Right cardiac atrium (tissue), 5 donors: ENCODE data around the gene SELENOM. TPM values are rescaled to one million over a fixed set of nuclear protein-coding genes. Genes with fewer than 3 reads are reported as not detected.

Source experiments
- ATAC-seq, 2 donors: fragments of 200-7000 bp; cut with Tn5 transposase; one replicate each; pipeline versions ENCODE4 v1.8.0 to v1.9.1; 2020; ENCODE audit warnings: moderate library complexity in 2 of 2, mild to moderate bottlenecking in 1 of 2
- DNase-seq, 3 donors: peaks; one replicate each; pipeline ENCODE4 v3.0.0-alpha.2; 2020
- H3K27ac ChIP-seq: one replicate; pipeline ENCODE4 v1.5.1; 2013; ENCODE audit warnings: mild to moderate bottlenecking, low read length, control low read depth, moderate library complexity
- H3K27me3 ChIP-seq: one replicate; pipeline ENCODE4 v1.6.1; 2013; ENCODE audit not compliant: control insufficient read depth, insufficient read depth
- H3K4me1 ChIP-seq: one replicate; pipeline ENCODE4 v1.6.1; 2013; ENCODE audit warnings: low read length; ENCODE audit not compliant: control insufficient read depth, insufficient read depth
- H3K4me3 ChIP-seq: one replicate; pipeline ENCODE4 v1.5.1; 2013; ENCODE audit warnings: low read length, control low read depth
- H3K9me3 ChIP-seq: one replicate; pipeline ENCODE4 v1.6.1; 2013; ENCODE audit warnings: low read length; ENCODE audit not compliant: control insufficient read depth
- WGBS: extraction: QIAGEN DNeasy Blood & Tissue Kit; methylation state at CpG from one replicate; pipeline ENCODE4 v1.1.7; 2013; 5-methylcytosine and 5-hydroxymethylcytosine counted together
- intact Hi-C, 4 donors: fragments of 100-400 bp; cut with DNase I; formaldehyde crosslinking; loops; one replicate each; pipeline versions ENCODE4 v1.11.0 to v1.14.0; 2022 to 2023
- polyA plus RNA-seq: library from polyadenylated mRNA; stranded (reverse); fragments of 200-250 nt; gene quantifications from one replicate; pipeline ENCODE4 v1.2.3, GENCODE V29; 2013
- total RNA-seq, 4 donors: library from RNA; stranded (reverse); fragmentation: NEBNext Ultra II Directional; extraction: Animal tissue kit (Norgen Biotek cat#: 25700); gene quantifications; one replicate each; pipeline ENCODE4 v1.2.1, GENCODE V29; 2021
- donor health status: healthy with polysubstance abuse.
- donor health status: DM: no; HTN: yes; CAD: no.
- donor health status: DM: no; HTN: no; CAD: no.
- donor health status: DM: no; HTN: yes; CAD: no; lungs with severe emphysema.
- donor health status: DM: yes; HTN: yes; CAD: no.

Gene SELENOM
- total and polyA plus RNA-seq, 5 donors: 167 to 219 (median 179) TPM

DNA sequence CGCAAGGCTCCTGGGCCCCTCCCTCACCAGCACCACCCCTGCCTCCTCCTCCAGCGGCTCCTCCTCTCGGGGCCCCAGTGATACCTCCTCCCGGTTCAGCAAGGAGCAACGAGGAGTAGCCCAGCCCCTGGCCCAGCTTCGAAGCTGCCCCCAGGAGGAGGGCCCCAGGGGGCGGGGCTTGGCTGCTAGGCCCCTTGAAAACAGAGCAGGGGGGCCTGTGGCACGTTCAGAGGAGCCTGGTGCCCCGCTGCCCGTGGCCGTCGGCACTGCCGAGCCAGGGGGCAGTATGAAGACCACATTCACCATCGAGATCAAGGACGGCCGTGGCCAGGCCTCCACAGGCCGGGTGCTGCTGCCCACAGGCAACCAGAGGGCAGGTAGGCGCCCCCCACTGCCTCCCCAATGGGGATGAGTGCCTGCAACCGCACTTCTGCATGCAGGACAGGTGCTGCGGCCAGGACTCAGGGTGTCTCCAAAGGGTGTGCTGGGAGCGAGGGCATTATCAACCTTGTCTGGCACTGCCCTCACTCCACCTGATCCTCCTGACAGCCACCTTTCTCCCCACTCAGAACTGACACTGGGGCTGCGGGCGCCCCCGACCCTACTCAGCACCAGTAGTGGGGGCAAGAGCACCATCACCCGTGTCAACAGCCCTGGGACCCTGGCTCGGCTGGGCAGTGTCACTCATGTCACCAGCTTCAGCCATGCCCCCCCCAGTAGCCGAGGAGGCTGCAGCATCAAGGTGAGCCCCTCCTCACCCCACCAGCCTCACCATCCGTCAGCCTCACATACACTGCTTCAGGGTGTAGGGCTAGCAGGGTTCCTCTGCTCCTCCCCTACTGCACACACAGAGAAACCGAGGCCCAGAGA is 16.0 kb downstream of the SELENOM start:
- Histone ChIP-seq H3K27ac (no peak overlapping the region), H3K9me3 (no peaks in the 10 kb centered on the region), H3K27me3 (no peaks in the 10 kb centered on the region), H3K4me3 (no peak overlapping the region), H3K4me1 (no peaks in the 10 kb centered on the region)
- intact Hi-C loops: loop anchor here in 2 of 4 donors (5.0 kb wide), 1 partner anchor 56 kb away; no protein-coding TSS in a partner anchor
- DNase-seq: peak; percentile 22 to 78 (median 55)
- WGBS: 77% methylated on average over 29 of the region's 29 CpGs
- no peak for ATAC-seq

DNA sequence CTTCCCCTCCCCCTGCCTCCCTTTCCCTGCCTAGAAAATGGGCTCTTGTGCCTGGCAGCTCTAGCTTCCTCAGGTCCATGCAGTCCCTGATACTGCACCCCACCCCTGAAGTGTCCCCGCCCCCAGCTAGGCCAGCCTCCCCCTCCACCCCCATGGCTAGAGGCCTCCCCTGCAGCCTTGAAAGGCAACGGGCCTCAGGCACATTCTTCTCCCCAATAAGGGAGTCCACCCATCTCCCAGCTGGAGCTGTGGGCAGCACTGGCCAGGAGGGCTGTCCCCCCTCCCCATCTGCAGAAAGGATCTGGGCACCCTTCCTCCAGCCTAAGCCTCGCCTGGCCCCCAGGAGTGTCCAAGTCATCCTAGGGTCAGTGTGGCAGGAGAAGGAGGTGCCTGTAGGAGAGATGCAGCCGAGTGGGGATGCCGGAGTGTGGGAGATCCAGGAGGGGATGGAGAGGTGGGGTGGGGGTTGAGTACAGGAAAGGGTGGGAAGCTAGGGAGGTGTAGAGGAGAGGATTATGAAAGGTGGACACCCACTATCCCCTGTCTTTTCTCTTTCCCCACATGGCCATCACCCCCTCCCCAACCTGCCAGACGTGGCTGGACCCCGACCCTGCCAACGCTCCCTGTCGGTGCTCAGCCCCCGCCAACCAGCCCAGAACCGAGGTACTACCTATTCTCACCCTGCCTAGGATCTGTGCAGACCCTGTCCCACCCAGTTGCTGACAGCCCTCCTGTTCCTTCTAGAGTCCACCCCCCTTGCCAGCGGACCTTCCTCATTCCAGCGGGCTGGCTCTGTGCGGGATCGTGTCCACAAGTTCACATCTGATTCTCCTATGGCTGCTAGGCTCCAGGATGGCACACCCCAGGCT is 16.9 kb downstream of the SELENOM start:
- Histone ChIP-seq H3K27ac (no peak overlapping the region), H3K27me3 (no peaks in the 10 kb centered on the region), H3K4me1 (no peaks in the 10 kb centered on the region), H3K9me3 (no peaks in the 10 kb centered on the region), H3K4me3 (no peak overlapping the region)
- intact Hi-C loops: loop anchor here in 2 of 4 donors (5.0 kb wide), 1 partner anchor 57 kb away; no protein-coding TSS in a partner anchor
- DNase-seq (peak in 1 of 3 donors; percentile 47), ATAC-seq (peak in 1 of 2 donors; percentile 2)
- 79% methylated on average over 15 of the region's 15 CpGs for WGBS

GRCh38 chr22:31089160-31090100 is 17.9 kb downstream of the SELENOM start:
- DNase-seq: peak; percentile 42 to 84 (median 77)
- intact Hi-C loops: loop anchor here in 3 of 4 donors (5.0 to 10.0 kb wide), 3 partner anchors 58 to 145 kb away; no protein-coding TSS in a partner anchor
- no peak overlapping the region for H3K4me3 ChIP-seq
- H3K27me3 ChIP-seq: no peaks in the 10 kb centered on the region
- H3K9me3 ChIP-seq: no peaks in the 10 kb centered on the region
- peak; percentile 4 to 5 for ATAC-seq
- no peaks in the 10 kb centered on the region for H3K4me1 ChIP-seq
- WGBS: 69% methylated on average over 9 of the region's 9 CpGs
- H3K27ac ChIP-seq: peak overlapping the region; percentile 13

- no peaks in the 10 kb centered on the region for H3K27me3 ChIP-seq
- DNase-seq: peak in 2 of 3 donors; percentile 58 to 62
- 86% methylated on average over 26 of the region's 26 CpGs for WGBS
- intact Hi-C loops: loop anchor here in 2 of 4 donors (5.0 to 10.0 kb wide), 2 partner anchors 141 to 146 kb away; no protein-coding TSS in a partner anchor
- no peak for ATAC-seq
- H3K4me3 ChIP-seq: no peak overlapping the region
- H3K27ac ChIP-seq: no peak overlapping the region
- H3K9me3 ChIP-seq: no peaks in the 10 kb centered on the region
- H3K4me1 ChIP-seq: no peaks in the 10 kb centered on the region
Observed at GRCh38 chr22:31088233-31088986, 19.0 kb downstream of the SELENOM start.

GRCh38 chr22:31087744-31088215 is 19.6 kb downstream of the SELENOM start:
- no peak overlapping the region for H3K4me3 ChIP-seq
- no peak for ATAC-seq
- peaks cover 2% of the 10 kb centered on the region for H3K4me1 ChIP-seq
- intact Hi-C loops: loop anchor here in 2 of 4 donors (5.0 to 10.0 kb wide), 2 partner anchors 140 to 147 kb away; no protein-coding TSS in a partner anchor
- H3K27ac ChIP-seq: no peak overlapping the region
- WGBS: 81% methylated on average over 21 of the region's 21 CpGs
- no peaks in the 10 kb centered on the region for H3K9me3 ChIP-seq
- H3K27me3 ChIP-seq: no peaks in the 10 kb centered on the region
- DNase-seq: peak in 2 of 3 donors; percentile 57 to 59

DNA sequence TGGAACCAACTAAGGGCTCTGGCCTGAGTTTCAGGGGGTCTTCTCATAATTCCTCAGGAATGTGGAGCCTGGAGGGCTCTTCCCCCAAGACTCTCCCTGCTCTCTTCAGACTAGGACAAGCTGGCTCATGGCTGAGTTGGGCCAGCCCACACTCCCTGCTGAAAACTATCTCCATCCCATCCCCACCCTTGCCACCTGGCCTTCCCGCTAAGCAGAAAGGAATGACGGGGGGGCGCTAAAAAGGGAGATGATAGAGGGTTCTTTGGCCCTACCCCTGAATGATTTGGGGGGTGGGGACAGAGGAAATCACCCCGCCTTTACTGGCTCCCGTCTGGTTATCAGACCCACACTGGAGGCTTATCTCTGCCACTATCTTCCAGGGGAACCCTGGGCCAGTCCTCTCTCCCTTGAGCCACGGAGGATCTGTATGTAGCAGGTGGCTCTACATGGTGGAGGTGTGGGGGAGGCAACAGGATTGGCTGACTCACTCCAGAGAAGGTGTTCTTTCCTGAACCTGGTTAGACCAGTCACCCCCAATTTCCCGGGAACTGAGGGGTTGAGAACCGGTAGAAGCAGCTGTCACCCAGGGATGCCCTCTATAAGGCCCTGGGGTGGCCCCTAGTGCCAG is 20.6 kb downstream of the SELENOM start:
- no peak overlapping the region for H3K4me3 ChIP-seq
- H3K27me3 ChIP-seq: no peaks in the 10 kb centered on the region
- no peaks in the 10 kb centered on the region for H3K9me3 ChIP-seq
- DNase-seq: peak in 1 of 3 donors; percentile 40
- peak overlapping the region; percentile 8 for H3K27ac ChIP-seq
- intact Hi-C loops: loop anchor here in 2 of 4 donors (5.0 to 10.0 kb wide), 2 partner anchors 140 to 148 kb away; no protein-coding TSS in a partner anchor
- WGBS: 58% methylated on average over 8 of the region's 8 CpGs
- no peak for ATAC-seq
- peaks cover 4% of the 10 kb centered on the region for H3K4me1 ChIP-seq

GRCh38 chr22:31085928-31086327 is 21.4 kb downstream of the SELENOM start:
- Histone ChIP-seq H3K4me3 (no peak overlapping the region), H3K4me1 (peaks cover 4% of the 10 kb centered on the region), H3K9me3 (no peaks in the 10 kb centered on the region), H3K27ac (peak overlapping the region; percentile 23), H3K27me3 (no peaks in the 10 kb centered on the region)
- ATAC-seq (no peak), DNase-seq (peak in 1 of 3 donors; percentile 48)
- 56% methylated on average over 3 of the region's 3 CpGs for WGBS
- intact Hi-C loops: loop anchor here in 3 of 4 donors (2.0 to 10.0 kb wide), 3 partner anchors 137 to 149 kb away; no protein-coding TSS in a partner anchor

DNA sequence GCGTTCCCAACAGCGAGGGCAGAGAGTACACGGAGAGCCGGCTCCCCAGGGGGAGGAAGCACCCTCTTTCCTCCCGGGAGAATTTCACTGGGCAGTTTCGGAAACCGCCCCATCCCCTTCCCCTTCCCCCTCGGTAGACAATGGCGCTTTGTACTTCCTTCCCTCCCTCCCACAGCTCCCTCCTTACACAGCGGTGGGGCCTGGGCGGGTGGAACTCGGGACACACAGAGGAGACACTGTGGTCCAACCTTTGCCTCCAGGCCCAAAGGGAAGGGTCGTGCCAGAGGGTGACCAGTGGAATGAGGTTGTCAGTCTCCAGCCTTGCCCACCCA is 21.9 kb downstream of the SELENOM start:
- ATAC-seq (peak; percentile 21 to 24), DNase-seq (peak; percentile 71 to 87 (median 85))
- Histone ChIP-seq H3K27ac (peak overlapping the region; percentile 82), H3K9me3 (no peaks in the 10 kb centered on the region), H3K27me3 (no peaks in the 10 kb centered on the region), H3K4me1 (peaks cover 6% of the 10 kb centered on the region), H3K4me3 (peak overlapping the region; percentile 55)
- 18% methylated on average over 13 of the region's 13 CpGs for WGBS
- intact Hi-C loops: loop anchor here in 3 of 4 donors (2.0 to 10.0 kb wide), 3 partner anchors 137 to 149 kb away; no protein-coding TSS in a partner anchor
